GM12878 (cell line): Measurements from ENCODE around the gene GET3. TPM values are rescaled to one million over a fixed set of nuclear protein-coding genes. Genes with fewer than 3 reads are reported as not detected.

Source experiments
- ASH2L ChIP-seq: fragments of 300-600, 200-600 bp; sonication (generic); IDR thresholded peaks from 2 replicates; pipeline ENCODE4 v1.6.1; 2017; ENCODE audit warnings: low read depth, mild to moderate bottlenecking, borderline replicate concordance
- CREB1 ChIP-seq: IDR thresholded peaks from 2 replicates; pipeline ENCODE4 v1.6.1; 2012; ENCODE audit warnings: low read depth, mild to moderate bottlenecking, inconsistent platforms
- DPF2 ChIP-seq: fragments of 450-650 bp; IDR thresholded peaks from 2 replicates; pipeline ENCODE4 v1.6.1; 2017; ENCODE audit warnings: mild to moderate bottlenecking
- GABPA ChIP-seq: IDR thresholded peaks from 2 replicates; pipeline ENCODE4 v1.6.1; 2014; ENCODE audit warnings: antibody characterized with exemption, low read depth, mild to moderate bottlenecking, inconsistent platforms
- MEF2B ChIP-seq: fragments of 450-650 bp; IDR thresholded peaks from 2 replicates; pipeline ENCODE4 v1.6.1; 2018; ENCODE audit warnings: mild to moderate bottlenecking, moderate library complexity; ENCODE audit not compliant: partially characterized antibody, poor library complexity, severe bottlenecking
- POU2F2 ChIP-seq: IDR thresholded peaks from 3 replicates; pipeline ENCODE4 v1.6.1; 2011; ENCODE audit warnings: low read depth, mild to moderate bottlenecking, low read length, borderline replicate concordance
- SMAD1 ChIP-seq: fragments of 450-650 bp; IDR thresholded peaks from 2 replicates; pipeline ENCODE4 v1.6.1; 2018; ENCODE audit warnings: mild to moderate bottlenecking, low read depth; ENCODE audit not compliant: partially characterized antibody
- SMAD5 ChIP-seq: IDR thresholded peaks from 2 replicates; pipeline ENCODE4 v1.6.1; 2016; ENCODE audit warnings: antibody characterized with exemption, low read depth
- TARDBP ChIP-seq: IDR thresholded peaks from 2 replicates; pipeline ENCODE4 v1.6.1; 2016; ENCODE audit warnings: borderline replicate concordance
- ZNF384 ChIP-seq: IDR thresholded peaks from 2 replicates; pipeline ENCODE4 v1.6.1; 2012; ENCODE audit warnings: low read depth, mild to moderate bottlenecking, low read length, improper control_type of control experiment, borderline replicate concordance
- ZSCAN29 ChIP-seq: fragments of 450-650 bp; IDR thresholded peaks from 2 replicates; pipeline ENCODE4 v1.6.1; 2017; ENCODE audit warnings: mild to moderate bottlenecking, moderate library complexity
- polyA plus RNA-seq, 11 experiments: library from polyadenylated mRNA; depleted of rRNA in 4 of 11; unstranded in 6 of 11; stranded (reverse) in 5 of 11; fragments of >200 nt; fragmentation: Nextera tagmentation in 4 of 11; fragmentation: Illumina TruSeq in 1 of 11; extraction: Ambion mirVana in 4 of 11; extraction: Trizol in 1 of 11; gene quantifications; 1 replicate in 1 of 11; 2 replicates in 10 of 11; pipeline versions ENCODE4 v1.2.1 to v1.2.3, GENCODE V29; 2011 to 2016; ENCODE audit warnings: inconsistent platforms in 2 of 11, missing spikeins in 2 of 11, low read depth in 1 of 11
- total RNA-seq, 4 experiments: library from RNA; depleted of rRNA in 3 of 4; stranded (reverse); fragments of >200 nt in 3 of 4; fragmentation: Illumina TruSeq in 1 of 4; extraction: Trizol in 1 of 4; gene quantifications; 2 replicates each; pipeline versions ENCODE4 v1.2.1 to v1.2.3, GENCODE V29; 2013 to 2021
- TF ChIP-seq, protein P1 (sequence below): fragments of 450-650 bp; IDR thresholded peaks from 2 replicates; pipeline ENCODE4 v1.6.1; 2016; ENCODE audit warnings: mild to moderate bottlenecking
- TF ChIP-seq, protein P2 (sequence below): IDR thresholded peaks from 2 replicates; pipeline ENCODE4 v1.6.1; 2012; ENCODE audit warnings: low read depth, low read length, improper control_type of control experiment
- TF ChIP-seq, protein P3 (sequence below): fragments of 450-650 bp; IDR thresholded peaks from 2 replicates; pipeline ENCODE4 v1.6.1; 2016; ENCODE audit warnings: mild to moderate bottlenecking

Gene GET3
- total and polyA plus RNA-seq, 10 of the 15 experiments (the other 5 are each of a cell fraction or from before 2014, with no cell fraction given) = 14.5 to 144 (median 97.2) TPM

DNA sequence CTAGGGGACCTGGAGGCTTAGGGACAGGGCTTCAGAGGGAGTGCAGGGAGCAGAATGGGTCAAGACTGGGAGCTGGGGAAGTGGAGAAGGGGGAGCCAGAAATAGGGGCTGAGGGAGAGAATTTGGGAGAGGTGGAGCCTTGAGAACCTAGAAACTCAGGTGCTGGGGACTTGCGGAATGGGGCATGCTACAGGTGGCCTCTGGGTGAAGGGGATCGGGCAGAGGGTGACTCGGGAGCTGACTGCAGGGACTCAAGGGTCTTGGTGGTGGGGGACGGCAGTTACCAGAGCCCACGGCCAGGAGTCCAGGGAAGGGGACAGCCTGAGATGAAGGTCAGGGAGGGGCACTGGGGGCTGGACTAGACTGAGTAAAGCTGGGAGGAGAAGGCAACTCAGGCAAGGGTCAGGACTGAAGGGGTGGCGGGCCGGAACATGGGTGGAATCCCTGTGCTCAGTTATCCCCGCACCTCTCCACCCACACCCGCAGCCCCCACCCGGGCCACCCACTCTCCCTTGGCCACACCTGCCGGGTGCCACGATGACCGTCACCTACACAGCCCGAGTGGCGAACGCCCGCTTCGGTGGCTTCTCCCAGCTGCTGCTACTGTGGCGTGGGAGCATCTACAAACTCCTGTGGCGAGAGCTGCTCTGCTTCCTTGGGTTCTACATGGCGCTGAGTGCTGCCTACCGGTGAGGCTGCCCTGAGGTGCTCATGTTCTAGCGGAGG lies 14.9 kb downstream of the GET3 start (continued):
- TF ChIP-seq SMAD5 = no peak
- no peak for TF ChIP-seq DPF2
- no peak for TF ChIP-seq TARDBP
- TF ChIP-seq ZSCAN29 = no peak
- TF ChIP-seq, protein P1, sequence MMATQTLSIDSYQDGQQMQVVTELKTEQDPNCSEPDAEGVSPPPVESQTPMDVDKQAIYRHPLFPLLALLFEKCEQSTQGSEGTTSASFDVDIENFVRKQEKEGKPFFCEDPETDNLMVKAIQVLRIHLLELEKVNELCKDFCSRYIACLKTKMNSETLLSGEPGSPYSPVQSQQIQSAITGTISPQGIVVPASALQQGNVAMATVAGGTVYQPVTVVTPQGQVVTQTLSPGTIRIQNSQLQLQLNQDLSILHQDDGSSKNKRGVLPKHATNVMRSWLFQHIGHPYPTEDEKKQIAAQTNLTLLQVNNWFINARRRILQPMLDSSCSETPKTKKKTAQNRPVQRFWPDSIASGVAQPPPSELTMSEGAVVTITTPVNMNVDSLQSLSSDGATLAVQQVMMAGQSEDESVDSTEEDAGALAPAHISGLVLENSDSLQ = no peak
- TF ChIP-seq, protein P2, sequence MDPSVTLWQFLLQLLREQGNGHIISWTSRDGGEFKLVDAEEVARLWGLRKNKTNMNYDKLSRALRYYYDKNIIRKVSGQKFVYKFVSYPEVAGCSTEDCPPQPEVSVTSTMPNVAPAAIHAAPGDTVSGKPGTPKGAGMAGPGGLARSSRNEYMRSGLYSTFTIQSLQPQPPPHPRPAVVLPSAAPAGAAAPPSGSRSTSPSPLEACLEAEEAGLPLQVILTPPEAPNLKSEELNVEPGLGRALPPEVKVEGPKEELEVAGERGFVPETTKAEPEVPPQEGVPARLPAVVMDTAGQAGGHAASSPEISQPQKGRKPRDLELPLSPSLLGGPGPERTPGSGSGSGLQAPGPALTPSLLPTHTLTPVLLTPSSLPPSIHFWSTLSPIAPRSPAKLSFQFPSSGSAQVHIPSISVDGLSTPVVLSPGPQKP = no peak
- no peak for TF ChIP-seq ZNF384
- TF ChIP-seq, protein P3, sequence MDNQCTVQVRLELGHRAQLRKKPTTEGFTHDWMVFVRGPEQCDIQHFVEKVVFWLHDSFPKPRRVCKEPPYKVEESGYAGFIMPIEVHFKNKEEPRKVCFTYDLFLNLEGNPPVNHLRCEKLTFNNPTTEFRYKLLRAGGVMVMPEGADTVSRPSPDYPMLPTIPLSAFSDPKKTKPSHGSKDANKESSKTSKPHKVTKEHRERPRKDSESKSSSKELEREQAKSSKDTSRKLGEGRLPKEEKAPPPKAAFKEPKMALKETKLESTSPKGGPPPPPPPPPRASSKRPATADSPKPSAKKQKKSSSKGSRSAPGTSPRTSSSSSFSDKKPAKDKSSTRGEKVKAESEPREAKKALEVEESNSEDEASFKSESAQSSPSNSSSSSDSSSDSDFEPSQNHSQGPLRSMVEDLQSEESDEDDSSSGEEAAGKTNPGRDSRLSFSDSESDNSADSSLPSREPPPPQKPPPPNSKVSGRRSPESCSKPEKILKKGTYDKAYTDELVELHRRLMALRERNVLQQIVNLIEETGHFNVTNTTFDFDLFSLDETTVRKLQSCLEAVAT = no peak
- no peak for TF ChIP-seq POU2F2
- no peak for TF ChIP-seq ASH2L
- no peak for TF ChIP-seq GABPA
- no peak for TF ChIP-seq CREB1
- TF ChIP-seq MEF2B = no peak
- no peak for TF ChIP-seq SMAD1
